Hindlimb muscle (tissue), 1 donor: Measurements from ENCODE around the gene CYP4F2. TPM values are rescaled to one million over a fixed set of nuclear protein-coding genes. Genes with fewer than 3 reads are reported as not detected.
"Not testable (repeated sequence)": the region's sequence is repeated elsewhere in the genome, so short reads cannot be mapped to it uniquely, and the experiment has no call there.

Experiments
- DNase-seq: peaks from one replicate; pipeline ENCODE4 v3.0.0-alpha.2; 2013
- polyA plus RNA-seq: library from polyadenylated mRNA; unstranded; fragments of 120-200 nt; gene quantifications from one replicate; pipeline ENCODE4 v1.2.1, GENCODE V29; 2013; ENCODE audit not compliant: insufficient read length

The CYP4F2 gene
- polyA plus RNA-seq, 1 donor: not detected

DNA sequence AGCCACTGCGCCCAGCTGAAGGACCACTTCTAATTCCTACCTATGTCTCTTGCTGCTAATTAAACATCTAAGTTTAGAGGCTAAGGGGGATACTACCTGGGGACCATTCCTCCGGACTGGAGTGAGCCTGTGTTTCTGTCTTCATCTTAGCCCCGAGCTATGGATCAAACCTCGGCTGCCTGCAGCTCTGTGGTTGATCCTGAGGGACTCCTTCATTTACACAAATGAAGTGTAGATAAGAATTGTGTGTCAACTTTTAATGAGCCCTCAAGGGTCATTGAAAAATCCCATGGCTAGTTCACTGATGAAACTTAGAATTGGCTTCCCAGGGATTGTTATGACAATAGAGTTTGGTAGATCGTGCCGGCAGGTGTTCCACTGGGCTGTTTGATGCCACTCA lies 51.0 kb downstream of the CYP4F2 start:
- no peak for DNase-seq

DNA sequence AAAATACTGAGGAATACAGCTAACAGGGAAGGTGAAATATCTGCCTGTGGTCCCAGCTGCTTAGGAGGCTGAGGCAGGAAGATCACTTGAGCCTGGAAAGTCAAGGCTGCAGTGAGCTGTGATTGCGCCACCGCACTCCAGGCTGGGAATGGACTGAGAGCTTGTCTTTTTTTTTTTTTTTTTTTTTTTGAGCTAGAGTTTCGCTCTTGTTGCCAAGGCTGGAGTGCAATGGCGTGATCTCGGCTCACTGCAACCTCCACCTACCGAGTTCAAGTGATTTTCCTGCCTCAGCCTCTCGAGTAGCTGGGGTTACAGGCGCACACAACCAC lies 54.0 kb downstream of the CYP4F2 start:
- not testable (repeated sequence) for DNase-seq

DNA sequence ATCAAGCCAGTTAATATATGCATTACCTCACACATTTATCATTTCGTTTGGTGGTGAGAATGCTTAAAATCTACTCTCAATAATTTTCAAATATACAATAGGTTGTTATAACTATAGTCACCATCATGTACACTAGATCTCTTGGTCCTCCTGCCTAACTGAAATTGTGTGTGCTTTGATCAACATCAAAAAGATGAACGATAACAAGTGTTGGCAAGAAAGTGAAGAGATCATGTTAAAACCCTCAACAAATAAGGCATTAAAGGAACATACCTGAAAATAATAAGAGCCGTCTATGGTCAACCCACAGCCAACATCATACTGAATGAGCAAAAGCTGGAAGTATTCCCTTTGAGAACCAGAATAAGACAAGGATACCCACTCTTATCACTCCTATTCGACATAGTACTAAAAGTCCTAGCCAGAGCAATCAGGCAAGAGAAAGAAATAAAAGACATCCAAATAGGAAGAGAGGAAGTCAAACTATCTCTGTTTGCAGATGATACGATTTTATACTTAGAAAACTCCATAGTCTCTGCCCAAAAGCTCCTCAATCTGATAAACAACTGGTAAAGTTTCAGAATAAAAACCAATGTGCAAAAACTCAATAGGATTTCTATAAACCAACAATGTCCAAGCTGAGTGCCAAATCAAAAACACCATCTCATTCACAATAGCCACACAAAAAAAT lies 54.5 kb downstream of the CYP4F2 start:
- no peak for DNase-seq

DNA sequence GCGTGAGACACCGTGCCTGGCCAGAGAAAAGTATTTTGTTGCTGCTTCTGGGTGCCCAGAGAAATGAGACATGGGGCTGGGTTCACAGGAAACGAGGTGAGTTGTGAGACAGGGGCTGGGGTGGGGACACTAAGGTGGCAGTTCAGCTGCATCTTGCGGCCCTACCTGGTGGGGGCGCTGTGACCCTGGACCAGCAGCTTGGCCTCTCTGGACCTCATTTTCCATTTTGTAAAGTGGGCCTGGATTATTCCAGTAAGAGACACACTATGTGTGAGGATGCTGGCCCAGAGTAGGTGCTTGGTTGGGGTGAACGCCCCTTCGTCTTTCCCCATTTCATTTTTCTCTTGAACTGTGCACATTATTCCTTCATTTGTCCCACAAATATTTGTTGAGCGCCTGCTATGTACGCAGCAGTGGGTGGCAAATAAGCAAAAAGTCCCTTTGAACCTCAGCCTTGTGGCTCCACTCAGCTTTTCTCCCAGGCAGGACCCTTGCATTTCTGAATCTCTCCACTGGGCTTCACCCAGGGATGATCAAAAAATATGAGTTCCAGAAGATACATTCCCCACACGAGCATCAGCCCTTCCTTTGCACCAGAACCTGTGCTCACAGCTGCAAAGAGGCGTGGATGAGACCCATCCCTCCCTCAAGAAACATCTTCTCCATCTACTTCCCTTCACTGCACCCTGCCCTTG lies 55.9 kb downstream of the CYP4F2 start:
- no peak for DNase-seq

DNA sequence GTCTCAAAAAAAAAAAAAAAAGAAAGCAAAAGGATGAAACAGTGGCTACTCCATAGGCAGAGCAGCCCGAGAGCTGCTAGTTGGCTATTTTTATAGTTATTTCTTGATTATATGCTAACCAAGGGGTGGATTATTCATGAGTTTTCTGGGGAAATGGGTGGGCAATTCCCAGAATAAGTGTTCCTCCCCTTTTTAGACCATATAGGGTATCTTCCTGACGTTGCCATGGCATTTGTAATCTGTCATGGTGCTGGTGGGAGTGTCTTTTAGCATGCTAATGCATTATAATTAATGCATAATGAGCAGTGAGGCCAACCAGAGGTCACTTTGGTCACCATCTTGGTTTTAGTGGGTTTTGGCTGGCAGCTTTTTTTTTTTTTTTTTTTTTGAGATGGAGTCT lies 57.0 kb downstream of the CYP4F2 start:
- DNase-seq: no peak

DNA sequence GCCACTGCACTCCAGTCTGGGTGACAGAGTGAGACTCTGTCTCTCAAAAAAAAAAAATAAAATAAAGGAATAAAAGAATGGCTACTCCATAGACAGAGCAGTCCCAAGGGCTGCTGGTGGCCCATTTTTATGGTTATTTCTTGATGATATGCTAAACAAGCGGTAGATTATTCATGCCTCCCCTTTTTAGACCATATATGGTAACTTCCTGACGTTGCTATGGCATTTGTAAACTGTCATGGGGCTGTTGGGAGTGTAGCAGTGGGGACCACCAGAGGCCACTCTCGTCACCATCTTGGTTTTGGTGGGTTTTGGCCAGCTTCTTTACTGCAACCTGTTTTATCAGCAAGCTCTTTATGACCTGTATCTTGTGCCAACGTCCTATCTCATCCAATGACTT lies 58.0 kb downstream of the CYP4F2 start:
- DNase-seq: not testable (repeated sequence)

DNA sequence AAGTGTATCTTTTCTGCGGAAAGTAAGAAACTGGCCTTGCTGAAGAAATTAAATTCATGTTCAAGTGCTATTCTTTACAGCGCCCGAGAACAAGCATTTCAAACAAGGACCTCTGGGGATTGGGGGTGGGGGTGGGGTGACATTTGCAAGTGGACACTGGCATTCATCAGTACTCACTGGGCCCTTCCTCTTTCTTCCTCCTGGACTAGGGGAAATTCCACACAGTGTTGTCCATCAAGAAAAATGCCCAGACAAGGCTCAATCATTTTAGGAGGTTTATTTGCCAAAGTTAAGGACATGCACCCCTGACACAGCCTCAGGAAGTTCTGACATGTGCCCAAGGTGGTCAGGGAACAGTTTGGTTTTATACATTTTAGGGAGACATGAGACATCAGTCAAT lies 59.5 kb downstream of the CYP4F2 start:
- DNase-seq: no peak

DNA sequence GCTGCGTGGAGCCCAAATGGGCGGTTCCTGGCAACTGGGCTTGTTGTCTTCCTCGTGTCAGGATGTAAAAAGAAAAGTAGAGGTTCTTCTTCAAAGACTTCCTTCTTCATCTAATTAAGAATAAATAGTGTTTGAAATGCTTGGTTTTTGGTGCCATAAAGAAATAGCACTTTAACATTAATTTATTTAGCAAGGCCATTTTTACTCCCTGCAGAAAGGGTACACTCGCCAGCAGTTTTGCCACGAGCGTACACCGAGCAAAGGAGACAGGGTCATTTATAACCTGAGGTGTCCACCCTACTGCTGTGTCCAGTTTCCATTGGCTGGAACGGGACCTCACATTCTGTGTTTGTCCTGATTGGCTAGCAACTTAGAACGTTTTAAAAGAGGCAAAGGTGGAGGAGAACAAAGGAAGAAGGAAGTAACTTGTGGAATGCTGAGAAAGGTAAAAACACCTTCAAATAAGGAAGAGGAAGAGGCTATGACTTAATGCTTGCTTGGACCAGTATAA lies 60.6 kb downstream of the CYP4F2 start:
- no peak for DNase-seq

DNA sequence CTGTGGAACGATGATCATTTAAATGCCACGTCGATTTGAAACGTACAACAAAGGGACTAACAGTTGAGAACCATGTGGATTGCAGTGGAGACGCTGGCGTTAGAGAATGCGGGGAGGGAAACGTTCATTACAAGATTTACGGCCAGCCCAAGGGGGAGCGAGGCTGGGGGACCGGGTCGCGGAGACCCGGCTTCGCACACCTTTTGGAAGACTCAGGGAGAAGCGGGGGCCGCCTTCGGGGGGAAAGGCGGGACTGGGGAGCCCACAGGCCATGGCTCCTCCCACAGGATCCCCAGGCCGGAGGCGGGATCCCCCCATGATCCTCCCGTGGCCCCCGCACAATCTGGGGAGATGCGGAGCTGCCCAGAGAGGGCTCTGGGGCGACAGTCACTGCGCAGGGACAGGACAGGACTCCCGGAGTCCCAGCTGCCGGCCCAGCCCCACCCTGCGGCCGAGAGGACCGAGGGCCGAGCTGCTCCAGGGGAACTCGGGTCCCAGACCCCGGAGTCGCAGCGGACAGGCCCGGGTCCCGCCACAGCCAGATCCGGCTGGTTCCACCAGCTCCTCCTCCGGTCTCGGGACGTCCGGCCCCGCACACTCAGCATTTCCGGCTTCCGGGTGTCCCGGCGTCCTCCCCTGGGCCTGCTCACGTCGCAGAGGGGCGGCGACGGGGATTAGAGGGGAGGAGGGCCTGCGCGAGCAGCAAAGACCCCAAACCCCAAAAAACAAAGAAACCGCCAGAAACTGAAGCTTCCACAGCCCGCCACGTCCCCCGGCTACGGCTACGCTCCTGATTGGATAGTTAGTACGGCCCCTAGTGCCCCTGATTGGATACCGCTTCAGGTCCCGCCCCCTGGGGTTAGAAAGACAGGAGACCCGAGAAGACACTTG lies 61.3 kb downstream of the CYP4F2 start:
- DNase-seq: peak; percentile 98

DNA sequence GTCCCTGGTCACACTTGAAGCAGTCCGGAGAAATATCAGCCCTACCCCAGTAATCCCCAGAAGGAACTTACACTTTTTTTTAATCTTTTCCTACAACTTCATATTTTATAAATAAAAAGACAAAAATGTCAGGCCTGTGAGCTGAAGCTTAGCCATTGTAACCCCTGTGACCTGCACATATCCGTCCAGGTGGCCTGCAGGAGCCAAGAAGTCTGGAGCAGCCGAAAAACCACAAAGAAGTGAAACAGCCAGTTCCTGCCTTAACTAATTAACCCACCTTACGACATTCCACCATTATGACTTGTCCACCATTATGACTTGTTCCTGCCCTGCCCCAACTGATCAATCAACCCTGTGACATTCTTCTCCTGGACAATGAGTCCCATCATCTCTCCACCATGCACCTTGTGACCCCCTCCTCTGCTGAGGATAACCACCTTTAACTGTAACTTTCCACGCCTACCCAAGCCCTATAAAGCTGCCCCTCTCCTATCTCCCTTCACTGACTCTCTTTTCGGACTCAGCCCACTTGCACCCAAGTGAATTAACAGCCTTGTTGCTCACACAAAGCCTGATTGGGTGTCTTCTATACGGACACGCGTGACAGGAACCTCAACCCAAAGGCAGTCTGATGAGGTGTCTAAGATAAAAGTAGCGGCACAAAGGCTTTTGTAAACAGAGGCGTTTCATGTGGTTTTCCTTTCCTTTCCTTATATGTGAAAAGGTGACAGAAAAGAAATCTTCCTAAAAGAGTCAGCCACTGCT lies 62.1 kb downstream of the CYP4F2 start:
- DNase-seq: peak; percentile 1

DNA sequence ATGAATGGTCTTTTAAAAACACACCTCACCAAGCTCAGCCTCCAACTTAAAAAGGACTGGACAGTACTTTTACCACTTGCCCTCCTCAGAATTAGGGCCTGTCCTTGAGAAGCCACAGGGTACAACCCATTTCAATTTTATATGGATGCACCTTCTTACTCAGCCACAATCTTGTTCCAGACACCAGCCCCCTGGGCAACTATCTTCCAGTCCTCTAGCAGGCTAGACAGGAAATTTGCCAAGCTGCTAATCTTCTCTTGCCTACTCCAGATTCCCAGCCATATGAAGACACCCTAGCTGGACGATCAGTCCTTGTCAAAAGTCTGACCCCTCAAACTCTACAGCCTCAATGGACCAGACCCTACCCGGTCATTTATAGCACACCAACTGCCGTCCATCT lies 63.6 kb downstream of the CYP4F2 start:
- DNase-seq: not testable (repeated sequence)

DNA sequence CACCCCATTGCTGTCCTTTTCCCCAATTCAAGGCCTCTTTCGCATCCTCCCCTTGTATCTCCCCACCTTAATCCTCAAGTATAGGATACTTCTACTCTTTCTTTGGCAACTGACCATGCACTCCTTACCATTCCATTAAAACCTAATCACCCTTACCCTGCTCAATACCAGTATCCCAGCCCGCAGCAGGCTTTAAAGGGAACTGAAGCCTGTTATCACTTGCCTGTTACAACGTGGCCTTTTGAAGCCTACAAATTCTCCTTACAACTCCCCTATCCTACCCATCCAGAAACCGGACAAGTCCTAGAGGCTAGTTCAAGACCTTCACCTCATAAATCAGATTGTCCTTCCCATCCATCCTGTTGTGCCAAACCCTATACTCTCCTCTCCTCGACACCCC lies 66.2 kb downstream of the CYP4F2 start:
- DNase-seq: no peak

DNA sequence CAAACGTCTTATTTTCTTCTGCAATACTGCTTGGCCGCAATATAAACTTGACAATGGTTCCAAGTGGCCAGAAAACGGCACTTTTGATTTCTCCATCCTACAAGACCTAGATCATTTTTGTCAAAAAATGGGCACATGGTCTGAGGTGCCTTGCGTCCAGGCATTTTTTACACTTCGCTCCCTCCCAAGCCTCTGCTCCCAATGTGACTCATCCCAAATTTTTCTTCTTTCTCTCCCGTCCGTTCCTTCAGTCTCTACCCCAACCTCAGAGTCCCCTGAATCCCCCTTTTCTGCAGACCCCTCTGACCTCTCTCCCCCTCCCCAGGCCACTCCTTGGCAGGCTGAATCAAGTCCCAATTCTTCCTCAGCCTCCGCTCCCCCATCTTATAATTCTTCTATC lies 68.1 kb downstream of the CYP4F2 start:
- DNase-seq: no peak

DNA sequence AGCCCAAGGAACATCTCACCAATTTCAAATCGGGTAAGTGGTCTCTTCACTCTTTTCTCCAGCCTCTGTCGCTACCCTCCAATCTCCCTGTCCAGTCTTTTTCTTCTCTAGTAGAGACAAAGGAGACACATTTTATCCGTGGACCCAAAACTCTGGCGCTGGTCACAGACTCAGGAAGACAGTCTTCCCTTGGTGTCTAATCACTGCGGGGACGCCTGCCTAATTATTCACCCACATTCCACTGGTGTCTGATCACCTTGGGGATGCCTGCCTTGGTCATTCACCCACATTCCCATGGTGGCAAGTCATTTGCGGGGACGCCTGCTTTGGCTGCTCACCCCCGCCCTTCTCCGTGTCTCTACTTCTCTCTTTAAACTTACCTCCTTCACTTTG lies 68.6 kb downstream of the CYP4F2 start:
- no peak for DNase-seq

DNA sequence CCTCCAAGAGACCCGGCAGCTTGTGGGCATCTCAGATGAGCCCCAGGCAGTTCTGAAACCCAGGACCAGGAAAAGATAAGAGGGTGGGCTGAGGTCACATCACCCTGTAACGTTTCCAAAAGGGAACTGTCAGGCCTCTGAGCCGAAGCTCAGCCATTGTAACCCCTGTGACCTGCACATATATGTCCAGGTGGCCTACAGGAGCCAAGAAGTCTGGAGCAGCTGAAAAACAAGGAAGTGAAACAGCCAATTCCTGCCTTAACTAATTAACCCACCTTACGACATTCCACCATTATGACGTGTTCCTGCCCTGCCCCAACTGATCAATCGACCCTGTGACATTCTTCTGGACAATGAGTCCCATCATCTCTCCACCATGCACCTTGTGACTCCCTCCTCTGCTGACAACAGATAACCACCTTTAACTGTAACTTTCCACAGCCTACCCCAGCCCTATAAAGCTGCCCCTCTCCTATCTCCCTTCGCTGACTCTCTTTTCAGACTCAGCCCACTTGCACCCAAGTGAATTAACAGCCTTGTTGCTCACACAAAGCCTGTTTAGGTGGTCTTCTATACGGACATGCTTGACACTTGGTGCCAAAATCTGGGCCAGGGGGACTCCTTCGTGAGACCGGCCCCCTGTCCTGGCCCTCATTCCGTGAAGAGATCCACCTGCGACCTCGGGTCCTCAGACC lies 69.1 kb downstream of the CYP4F2 start:
- not testable (repeated sequence) for DNase-seq

DNA sequence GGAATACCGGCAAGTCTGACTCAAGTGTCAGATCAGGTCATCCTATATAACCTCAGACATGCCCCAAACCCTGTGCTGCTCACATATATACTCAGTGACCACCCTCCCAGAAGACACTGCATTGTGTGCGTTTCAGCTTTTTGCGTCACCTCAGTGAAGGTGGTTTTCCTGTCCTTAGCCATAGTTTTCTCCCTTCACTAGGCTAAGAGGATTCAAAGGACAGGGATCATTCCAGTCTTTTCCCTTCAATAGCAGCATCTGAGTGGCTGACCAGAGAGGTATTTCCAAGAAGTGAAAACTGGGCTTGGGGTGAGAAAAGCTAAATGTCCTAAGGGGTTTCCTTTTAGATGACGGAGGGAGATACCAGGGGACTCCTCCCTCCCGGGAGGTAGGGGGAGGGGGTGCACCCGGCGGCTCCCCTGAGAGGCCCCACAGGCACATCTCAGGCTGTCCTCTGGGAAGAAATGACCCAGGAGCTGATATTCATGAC lies 69.7 kb downstream of the CYP4F2 start:
- DNase-seq: no peak

Other genes with a start within 250 kb of the CYP4F2 start
- 1.8 TPM for gene CYP4F12, start 225.0 kb downstream of the CYP4F2 start, polyA plus RNA-seq
- not detected for gene OR10H2, start 170.1 kb downstream of the CYP4F2 start, polyA plus RNA-seq
- not detected for gene OR10H3, start 160.1 kb downstream of the CYP4F2 start, polyA plus RNA-seq
- 0.04 TPM for gene OR10H5, start 110.4 kb downstream of the CYP4F2 start, polyA plus RNA-seq
- gene OR10H1, start 82.4 kb downstream of the CYP4F2 start, polyA plus RNA-seq: not detected
- gene CYP4F11, start 36.5 kb upstream of the CYP4F2 start, polyA plus RNA-seq: not detected
- not detected for gene OR10H4, start 50.9 kb upstream of the CYP4F2 start, polyA plus RNA-seq
- 183 TPM for gene TPM4, start 178.4 kb upstream of the CYP4F2 start, polyA plus RNA-seq
- gene RAB8A, start 213.8 kb upstream of the CYP4F2 start, polyA plus RNA-seq: 32.6 TPM
- gene HSH2D, start 245.6 kb upstream of the CYP4F2 start, polyA plus RNA-seq: 0.40 TPM